Naive thymus-derived CD8-positive, alpha-beta T cell (primary cell): Measurements from ENCODE around the gene SPTBN4. TPM values are rescaled to one million over a fixed set of nuclear protein-coding genes. Genes with fewer than 3 reads are reported as not detected.
A peak's percentile ranks its signal among the peaks of the same experiment; 100 is the strongest.
"Not testable (repeated sequence)": the region's sequence is repeated elsewhere in the genome, so short reads cannot be mapped to it uniquely, and the experiment has no call there.

ENCODE experiments used
- ATAC-seq, 2 donors: fragments of 150-1000 bp; cut with Tn5 transposase in 1 of 2; sonication (Bioruptor Pico), chemical (Tn5 transposase) in 1 of 2; 1 replicate in 1 of 2; 2 replicates in 1 of 2; pipeline ENCODE4 v1.10.0; 2021; ENCODE audit warnings: mild to moderate bottlenecking in 2 of 2, moderate library complexity in 2 of 2
- POLR2A ChIA-PET: fragments of 350-600 bp; sonication (Branson Sonifier 250); formaldehyde crosslinking; loops from one replicate; lab custom pipeline; 2021; ENCODE audit warnings: antibody characterized with exemption; lab: Charles Lee
- DNase-seq, 10 donors: peaks; one replicate each; pipeline versions ENCODE4 v3.0.0 to v3.0.0-alpha.2; 2020 to 2022
- H3K27ac Mint-ChIP-seq, 10 donors: one replicate each; pipeline ENCODE4 v1.8.0; 2020 to 2022; ENCODE audit warnings: mild to moderate bottlenecking in 10 of 10, mixed read lengths in 10 of 10, moderate library complexity in 4 of 10, inconsistent platforms in 1 of 10
- H3K27me3 Mint-ChIP-seq, 5 donors: one replicate each; pipeline ENCODE4 v1.8.0; 2021 to 2022; ENCODE audit warnings: mixed read lengths in 5 of 5
- H3K36me3 Mint-ChIP-seq, 3 donors: one replicate each; pipeline ENCODE4 v1.8.0; 2020 to 2022; ENCODE audit warnings: mixed read lengths in 3 of 3, mild to moderate bottlenecking in 2 of 3, inconsistent platforms in 1 of 3
- H3K4me1 Mint-ChIP-seq, 4 donors: one replicate each; pipeline ENCODE4 v1.8.0; 2021 to 2022; ENCODE audit warnings: mixed read lengths in 4 of 4
- H3K4me3 Mint-ChIP-seq, 10 donors: one replicate each; pipeline ENCODE4 v1.8.0; 2020 to 2022; ENCODE audit warnings: mild to moderate bottlenecking in 10 of 10, mixed read lengths in 10 of 10, moderate library complexity in 6 of 10, inconsistent platforms in 1 of 10
- H3K9me3 Mint-ChIP-seq, 9 donors: one replicate each; pipeline ENCODE4 v1.8.0; 2020 to 2022; ENCODE audit warnings: mixed read lengths in 9 of 9, mild to moderate bottlenecking in 3 of 9, inconsistent platforms in 1 of 9, moderate library complexity in 1 of 9
- polyA plus RNA-seq, 3 donors: library from polyadenylated mRNA; unstranded; fragments of 300-500 nt; fragmentation: Illumina TruSeq; gene quantifications; one replicate each; pipeline ENCODE4 v1.2.3, GENCODE V29; 2021
- total RNA-seq, 8 experiments: library from RNA in 2 of 8; stranded (reverse) in 2 of 8; gene quantifications; one replicate each; pipeline ENCODE4 v1.2.3 and lab custom pipeline; 2021 to 2026

Gene SPTBN4
- total and polyA plus RNA-seq, 5 experiments from 2014 or later = 0.13 to 0.62 (median 0.47) TPM; not detected in 2

DNA sequence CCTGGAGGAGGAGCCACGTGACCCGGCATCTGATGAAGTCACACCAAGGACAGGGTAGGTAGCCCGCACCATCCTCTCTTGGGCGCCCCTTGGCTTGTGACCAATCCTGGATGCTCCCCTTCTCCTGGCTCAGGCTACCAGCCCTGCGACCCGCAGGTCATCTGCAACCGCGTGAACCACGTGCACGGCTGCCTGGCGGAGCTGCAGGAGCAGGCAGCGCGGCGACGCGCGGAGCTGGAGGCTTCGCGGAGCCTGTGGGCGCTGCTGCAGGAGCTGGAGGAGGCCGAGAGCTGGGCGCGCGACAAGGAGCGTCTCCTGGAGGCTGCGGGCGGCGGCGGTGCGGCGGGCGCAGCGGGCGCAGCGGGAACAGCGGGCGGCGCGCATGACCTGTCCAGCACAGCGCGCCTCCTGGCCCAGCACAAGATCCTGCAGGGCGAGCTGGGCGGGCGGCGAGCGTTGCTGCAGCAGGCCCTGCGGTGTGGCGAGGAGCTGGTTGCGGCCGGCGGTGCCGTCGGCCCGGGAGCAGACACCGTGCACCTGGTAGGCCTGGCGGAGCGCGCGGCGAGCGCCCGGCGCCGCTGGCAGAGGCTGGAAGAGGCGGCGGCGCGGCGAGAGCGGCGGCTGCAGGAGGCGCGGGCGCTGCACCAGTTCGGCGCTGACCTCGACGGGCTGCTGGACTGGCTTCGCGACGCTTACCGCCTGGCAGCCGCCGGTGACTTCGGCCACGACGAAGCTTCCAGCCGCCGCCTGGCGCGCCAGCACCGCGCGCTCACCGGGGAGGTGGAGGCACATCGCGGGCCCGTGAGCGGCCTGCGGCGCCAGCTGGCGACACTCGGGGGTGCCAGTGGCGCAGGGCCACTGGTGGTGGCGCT lies 45.9 kb downstream of the SPTBN4 start:
- H3K27ac Mint-ChIP-seq = no peak overlapping the region
- H3K27me3 Mint-ChIP-seq = peaks cover 36 to 61% (median 48%) of the 10 kb centered on the region in 5 donors
- POLR2A ChIA-PET = interaction anchor here (0.5 kb wide), 1 partner anchor 369 kb away, joined by 3 read pairs; no protein-coding TSS in a partner anchor
- peak in 1 of 2 donors; percentile 23 for ATAC-seq
- DNase-seq = no peak
- H3K4me1 Mint-ChIP-seq = peaks cover 3 to 7% (median 5%) of the 10 kb centered on the region in 4 donors
- no peaks in the 10 kb centered on the region for H3K36me3 Mint-ChIP-seq
- H3K4me3 Mint-ChIP-seq = peak overlapping the region in 2 of 10 donors; percentile 51 to 64
- no peaks in the 10 kb centered on the region for H3K9me3 Mint-ChIP-seq

DNA sequence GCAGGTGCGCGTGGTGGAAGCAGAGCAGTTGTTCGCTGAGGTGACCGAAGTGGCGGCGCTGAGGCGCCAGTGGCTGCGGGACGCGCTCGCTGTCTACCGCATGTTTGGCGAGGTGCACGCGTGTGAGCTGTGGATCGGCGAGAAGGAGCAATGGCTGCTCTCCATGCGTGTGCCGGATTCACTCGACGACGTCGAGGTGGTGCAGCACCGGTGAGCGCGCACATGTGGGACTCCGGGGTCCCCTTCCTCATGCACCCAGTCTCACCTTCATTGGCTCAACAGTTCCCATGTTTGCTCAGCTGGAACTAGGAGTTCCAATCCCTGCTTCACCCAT lies 46.5 kb downstream of the SPTBN4 start:
- H3K4me3 Mint-ChIP-seq = no peak overlapping the region
- ATAC-seq = no peak

DNA sequence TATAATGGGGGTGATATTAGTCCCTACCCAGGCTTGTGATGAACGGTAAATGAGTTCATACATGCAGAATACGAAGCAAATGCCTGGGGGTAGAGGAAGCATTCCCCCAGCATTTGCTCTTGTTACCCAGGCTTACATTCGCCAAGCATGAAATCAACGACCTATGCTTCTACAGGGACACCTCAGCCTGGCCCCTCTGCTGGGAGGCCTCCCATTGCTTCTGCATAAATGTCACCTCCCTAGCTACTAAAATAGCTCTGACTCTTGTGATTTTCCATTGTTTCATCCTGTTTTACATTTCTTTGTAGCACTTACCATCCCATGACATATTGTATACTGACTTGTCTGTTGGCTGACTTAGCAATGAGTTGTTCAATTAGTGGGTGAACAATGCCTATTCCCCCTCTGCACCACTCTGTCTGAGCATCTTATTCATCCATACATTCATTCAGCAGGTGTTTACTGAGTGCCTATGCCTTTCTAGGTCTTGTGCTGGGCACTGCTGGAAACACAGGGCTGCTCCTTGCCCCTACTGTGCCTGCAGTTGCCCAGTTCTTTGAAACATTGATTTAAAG lies 47.0 kb downstream of the SPTBN4 start:
- Mint-ChIP-seq H3K27me3 (peaks cover 31 to 54% (median 44%) of the 10 kb centered on the region in 5 donors), H3K4me1 (peaks cover 3 to 7% (median 5%) of the 10 kb centered on the region in 4 donors), H3K4me3 (peak overlapping the region in 2 of 10 donors; percentile 1 to 22), H3K36me3 (no peaks in the 10 kb centered on the region), H3K9me3 (no peaks in the 10 kb centered on the region), H3K27ac (no peak overlapping the region)
- no peak for DNase-seq
- no peak for ATAC-seq
- POLR2A ChIA-PET = no interaction called here

More for the DNA sequence above, 46.5 kb downstream of the SPTBN4 start:
- no peaks in the 10 kb centered on the region for H3K9me3 Mint-ChIP-seq
- H3K36me3 Mint-ChIP-seq = no peaks in the 10 kb centered on the region
- DNase-seq = no peak
- peaks cover 3 to 7% (median 5%) of the 10 kb centered on the region in 4 donors for H3K4me1 Mint-ChIP-seq
- POLR2A ChIA-PET = no interaction called here
- peak overlapping the region in 1 of 10 donors; percentile 48 for H3K27ac Mint-ChIP-seq
- H3K27me3 Mint-ChIP-seq = peaks cover 34 to 57% (median 47%) of the 10 kb centered on the region in 5 donors

DNA sequence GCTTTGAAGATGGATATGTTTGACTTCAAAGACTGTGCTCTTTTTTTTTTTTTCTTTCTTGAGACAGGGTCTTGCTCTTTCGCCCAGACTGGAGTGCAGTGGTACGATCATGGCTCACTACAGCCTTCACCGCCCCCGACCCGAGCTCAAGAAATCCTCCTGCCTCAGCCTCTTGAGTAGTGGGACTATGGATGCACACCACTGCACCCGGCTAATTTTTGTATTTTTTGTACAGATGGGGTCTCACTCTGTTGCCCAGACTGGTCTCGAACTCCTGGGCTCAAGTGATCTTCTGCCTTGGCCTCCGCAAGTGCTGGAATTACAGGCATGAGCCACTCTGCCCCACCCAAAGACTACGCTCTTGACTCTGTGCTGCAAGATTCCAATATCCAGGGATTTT lies 50.4 kb downstream of the SPTBN4 start:
- no peak overlapping the region for H3K27ac Mint-ChIP-seq
- no peak overlapping the region for H3K4me3 Mint-ChIP-seq
- no peaks in the 10 kb centered on the region for H3K9me3 Mint-ChIP-seq
- POLR2A ChIA-PET = no interaction called here
- no peaks in the 10 kb centered on the region for H3K36me3 Mint-ChIP-seq
- DNase-seq = no peak
- ATAC-seq = no peak
- H3K27me3 Mint-ChIP-seq = peaks cover 24 to 53% (median 34%) of the 10 kb centered on the region in 5 donors
- peaks cover under 1 to 8% (median 4%) of the 10 kb centered on the region in 4 donors for H3K4me1 Mint-ChIP-seq

DNA sequence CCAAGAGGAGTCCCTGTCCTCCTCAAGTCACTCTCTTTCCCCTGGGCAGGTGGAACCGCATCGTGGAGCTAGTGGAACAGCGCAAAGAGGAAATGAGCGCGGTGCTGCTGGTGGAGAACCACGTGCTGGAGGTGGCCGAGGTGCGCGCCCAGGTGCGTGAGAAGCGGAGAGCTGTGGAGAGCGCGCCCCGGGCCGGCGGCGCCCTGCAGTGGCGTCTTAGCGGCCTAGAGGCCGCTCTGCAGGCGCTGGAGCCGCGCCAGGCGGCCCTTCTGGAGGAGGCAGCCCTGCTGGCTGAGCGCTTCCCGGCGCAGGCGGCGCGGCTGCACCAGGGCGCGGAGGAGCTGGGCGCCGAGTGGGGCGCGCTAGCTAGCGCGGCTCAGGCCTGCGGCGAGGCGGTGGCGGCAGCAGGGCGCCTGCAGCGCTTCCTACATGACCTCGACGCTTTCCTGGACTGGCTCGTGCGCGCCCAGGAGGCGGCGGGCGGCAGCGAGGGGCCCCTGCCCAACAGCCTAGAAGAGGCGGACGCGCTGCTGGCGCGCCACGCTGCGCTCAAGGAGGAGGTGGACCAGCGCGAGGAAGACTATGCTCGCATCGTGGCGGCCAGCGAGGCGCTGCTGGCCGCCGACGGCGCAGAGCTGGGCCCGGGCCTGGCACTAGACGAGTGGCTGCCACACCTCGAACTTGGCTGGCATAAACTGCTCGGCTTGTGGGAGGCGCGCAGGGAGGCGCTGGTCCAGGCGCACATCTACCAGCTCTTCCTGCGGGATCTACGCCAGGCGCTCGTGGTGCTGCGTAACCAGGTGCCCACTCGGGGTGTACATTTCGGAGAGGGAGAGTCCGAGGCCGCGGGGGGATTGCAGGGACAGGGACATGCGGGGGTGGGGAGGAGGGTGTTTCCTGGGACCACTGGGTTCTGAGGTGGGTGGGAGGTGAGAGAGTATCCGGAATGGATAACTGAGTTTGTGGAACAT lies 52.8 kb downstream of the SPTBN4 start:
- Mint-ChIP-seq H3K9me3 (no peaks in the 10 kb centered on the region), H3K27ac (peak overlapping the region in 2 of 10 donors; percentile 38 to 45), H3K27me3 (peaks cover 14 to 42% (median 23%) of the 10 kb centered on the region in 5 donors), H3K4me1 (peaks cover 0 to 5% (median 2%) of the 10 kb centered on the region in 4 donors), H3K4me3 (no peak overlapping the region), H3K36me3 (no peaks in the 10 kb centered on the region)
- no peak for DNase-seq
- peak in 1 of 2 donors; percentile 20 for ATAC-seq
- POLR2A ChIA-PET = interaction anchor here (0.6 kb wide), 1 partner anchor 101 kb away, joined by 4 read pairs; no protein-coding TSS in a partner anchor

DNA sequence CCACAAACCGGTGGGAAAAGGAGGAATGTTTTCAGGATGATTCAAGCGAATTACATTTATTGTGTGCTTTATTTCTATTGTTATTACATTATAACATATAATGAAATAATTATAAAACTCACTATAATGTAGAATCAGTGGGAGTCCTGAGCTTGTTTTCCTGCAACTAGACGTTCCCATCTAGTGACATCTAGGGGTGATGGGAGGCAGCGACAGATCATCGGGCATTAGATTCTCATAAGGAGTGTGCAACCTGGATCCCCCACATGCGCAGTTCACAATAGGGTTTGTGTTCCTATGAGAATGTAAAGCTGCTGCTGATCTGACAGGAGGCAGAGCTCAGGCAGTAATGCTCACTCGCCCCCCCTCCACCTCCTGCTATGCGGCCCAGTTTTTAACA lies 54.5 kb downstream of the SPTBN4 start:
- DNase-seq = peak in 1 of 10 donors; percentile 5

DNA sequence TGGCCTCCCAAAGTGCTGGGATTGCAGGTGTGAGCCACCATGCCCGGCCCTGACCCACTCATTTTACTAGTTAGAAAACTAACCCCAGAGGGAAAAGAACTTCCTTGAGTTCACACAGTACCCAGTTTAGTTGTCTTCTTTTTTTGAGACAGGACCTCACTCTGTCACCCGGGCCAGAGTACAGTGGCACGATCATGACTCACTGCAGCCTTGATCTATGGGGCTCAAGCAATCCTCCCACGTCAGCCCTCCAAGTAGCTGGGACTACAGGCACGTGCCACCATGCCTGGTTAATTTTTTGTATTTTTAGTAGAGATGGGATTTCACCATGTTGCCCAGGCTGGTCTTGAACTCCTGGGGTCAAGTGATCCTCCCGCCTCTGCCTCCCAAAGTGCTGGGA lies 55.1 kb downstream of the SPTBN4 start:
- not testable (repeated sequence) for DNase-seq, H3K36me3 Mint-ChIP-seq, H3K9me3 Mint-ChIP-seq, H3K4me3 Mint-ChIP-seq, H3K4me1 Mint-ChIP-seq, ATAC-seq, H3K27ac Mint-ChIP-seq
- peaks cover 13 to 40% (median 20%) of the 10 kb centered on the region in 5 donors for H3K27me3 Mint-ChIP-seq
- POLR2A ChIA-PET = interaction anchor here (1.4 kb wide), 1 partner anchor 101 kb away, joined by 3 read pairs; no protein-coding TSS in a partner anchor

More for the DNA sequence above, 54.5 kb downstream of the SPTBN4 start:
- Mint-ChIP-seq H3K4me1 (peaks cover 0 to 5% (median 2%) of the 10 kb centered on the region in 4 donors), H3K9me3 (no peaks in the 10 kb centered on the region), H3K4me3 (no peak overlapping the region), H3K27me3 (peaks cover 13 to 41% (median 22%) of the 10 kb centered on the region in 5 donors), H3K27ac (no peak overlapping the region), H3K36me3 (no peaks in the 10 kb centered on the region)
- no peak for ATAC-seq
- POLR2A ChIA-PET = interaction anchor here (1.4 kb wide), 1 partner anchor 101 kb away, joined by 3 read pairs; no protein-coding TSS in a partner anchor

DNA sequence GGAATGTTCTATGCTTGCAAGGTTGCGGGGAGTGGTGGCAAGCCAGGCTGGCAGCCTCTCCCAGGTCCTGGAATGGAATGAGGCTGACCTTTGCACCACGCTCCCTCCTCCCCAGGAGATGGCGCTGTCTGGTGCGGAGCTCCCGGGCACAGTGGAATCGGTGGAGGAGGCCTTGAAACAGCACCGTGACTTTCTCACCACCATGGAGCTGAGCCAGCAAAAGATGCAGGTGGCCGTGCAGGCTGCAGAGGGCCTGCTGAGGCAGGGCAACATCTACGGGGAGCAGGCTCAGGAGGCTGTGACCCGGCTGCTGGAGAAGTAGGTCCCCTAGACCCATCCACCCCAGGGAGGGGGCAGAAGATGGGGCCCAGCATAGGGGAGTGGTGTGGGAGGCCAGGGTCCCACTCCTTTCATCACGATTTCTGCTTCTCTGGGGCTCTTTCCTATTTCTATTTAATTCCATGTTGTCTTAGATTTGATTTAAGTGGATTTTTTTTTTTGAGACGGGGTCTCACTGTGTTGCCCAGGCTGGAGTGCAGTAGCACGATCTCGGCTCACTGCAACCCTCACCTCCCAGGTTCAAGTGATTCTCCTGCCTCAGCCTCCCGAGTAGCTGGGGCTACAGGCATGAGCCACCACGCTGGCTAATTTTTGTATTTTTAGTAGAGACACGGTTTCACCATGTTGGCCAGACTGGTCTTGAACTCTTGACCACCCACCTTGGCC lies 56.7 kb downstream of the SPTBN4 start:
- DNase-seq (peak in 7 of 10 donors; percentile 4 to 28 (median 18)), ATAC-seq (peak; percentile 47 to 63)
- H3K27ac Mint-ChIP-seq = peak overlapping the region in 1 of 10 donors; percentile 40
- no peak overlapping the region for H3K4me3 Mint-ChIP-seq
- POLR2A ChIA-PET = no interaction called here
- no peaks in the 10 kb centered on the region for H3K9me3 Mint-ChIP-seq
- H3K36me3 Mint-ChIP-seq = no peaks in the 10 kb centered on the region
- peaks cover 8 to 36% (median 18%) of the 10 kb centered on the region in 5 donors for H3K27me3 Mint-ChIP-seq
- H3K4me1 Mint-ChIP-seq = peaks cover 0 to 7% (median 4%) of the 10 kb centered on the region in 4 donors

DNA sequence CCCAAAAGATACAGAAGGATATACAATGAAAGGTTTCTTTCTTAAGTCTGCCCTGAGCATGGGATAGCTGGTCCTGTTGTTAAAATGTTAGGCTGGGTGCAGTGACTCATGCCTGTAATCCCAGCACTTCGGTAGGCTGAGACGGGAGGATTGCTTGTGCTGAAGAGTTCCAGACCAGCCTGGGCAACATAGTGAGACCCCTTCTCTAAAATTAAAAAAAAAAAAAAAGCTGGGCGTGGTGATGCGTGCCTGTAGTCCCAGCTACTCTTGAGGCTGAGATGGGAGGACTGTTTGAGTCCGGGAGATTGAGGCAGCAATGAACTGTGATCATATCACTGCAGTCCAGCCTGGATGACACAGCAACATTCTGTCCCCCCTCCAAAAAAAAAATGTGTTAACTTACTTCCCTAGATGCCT lies 57.3 kb downstream of the SPTBN4 start:
- no peak overlapping the region for H3K27ac Mint-ChIP-seq
- no peak overlapping the region for H3K4me3 Mint-ChIP-seq
- H3K27me3 Mint-ChIP-seq = peaks cover 8 to 33% (median 15%) of the 10 kb centered on the region in 5 donors
- H3K9me3 Mint-ChIP-seq = no peaks in the 10 kb centered on the region
- ATAC-seq (no peak), DNase-seq (no peak)
- H3K4me1 Mint-ChIP-seq = peaks cover 0 to 9% (median 4%) of the 10 kb centered on the region in 4 donors
- no peaks in the 10 kb centered on the region for H3K36me3 Mint-ChIP-seq
- POLR2A ChIA-PET = interaction anchor here (0.6 kb wide), 1 partner anchor 102 kb away, joined by 3 read pairs; no protein-coding TSS in a partner anchor

DNA sequence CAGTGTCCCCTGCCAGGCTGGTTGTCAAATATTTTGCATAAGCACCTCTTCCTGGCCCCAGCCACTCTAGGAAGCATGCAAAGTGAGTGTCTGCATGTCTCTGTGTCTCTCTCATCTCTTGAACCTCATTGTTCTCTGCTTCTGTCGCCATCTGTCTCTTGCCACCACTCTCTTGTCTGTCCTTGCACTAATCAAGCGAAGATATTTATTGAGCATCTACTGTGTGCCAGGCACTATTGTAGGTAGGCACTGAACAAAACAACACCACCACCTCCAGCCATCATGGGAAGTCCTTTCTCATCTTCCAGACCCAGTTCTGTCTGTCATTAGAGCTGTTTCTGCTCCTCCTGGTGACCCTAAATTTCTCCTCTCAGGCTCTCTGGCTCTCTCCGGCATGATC lies 57.9 kb downstream of the SPTBN4 start:
- H3K27ac Mint-ChIP-seq = peak overlapping the region in 2 of 10 donors; percentile 44 to 74
- peaks cover 3 to 12% (median 5%) of the 10 kb centered on the region in 4 donors for H3K4me1 Mint-ChIP-seq
- no peaks in the 10 kb centered on the region for H3K36me3 Mint-ChIP-seq
- ATAC-seq = no peak
- H3K4me3 Mint-ChIP-seq = no peak overlapping the region
- peaks cover 9 to 33% (median 13%) of the 10 kb centered on the region in 5 donors for H3K27me3 Mint-ChIP-seq
- POLR2A ChIA-PET = interaction anchor here (0.6 kb wide), 1 partner anchor 103 kb away, joined by 3 read pairs; no protein-coding TSS in a partner anchor
- H3K9me3 Mint-ChIP-seq = no peaks in the 10 kb centered on the region
- DNase-seq = no peak
